Measurements from ENCODE around the gene ASTN1.

GRCh38 chr1:177145106-177146070 lies 19.1 kb downstream of the ASTN1 start:
- no peak for TF ChIP-seq CTCF (IDR thresholded peaks at IDR 0.05 in 2 of 3, conservative IDR thresholded peaks at IDR 0.05 in 1 of 3; ENCODE audit: borderline replicate concordance in 1 of 3, insufficient read depth in 1 of 3, low read depth in 2 of 3, low read length in 2 of 3)
- TF ChIP-seq POLR2A (IDR thresholded peaks at IDR 0.05; ENCODE audit: borderline replicate concordance, extremely low read depth, insufficient read depth, insufficient read length) = no peak
- TF ChIP-seq ZNF274 (IDR thresholded peaks at IDR 0.05; ENCODE audit: low read depth, low read length) = no peak
- TF ChIP-seq CEBPB (IDR thresholded peaks at IDR 0.05; ENCODE audit: low read depth) = no peak
- no peak for TF ChIP-seq POLR2AphosphoS5 (IDR thresholded peaks at IDR 0.05; ENCODE audit: low read depth, low read length)
- no peak for TF ChIP-seq EZH2 (IDR thresholded peaks at IDR 0.05)
- TF ChIP-seq EGR1 (IDR thresholded peaks at IDR 0.05; ENCODE audit: low read depth) = no peak
- no peak for TF ChIP-seq FOSL1 (IDR thresholded peaks at IDR 0.05; ENCODE audit: low read depth)

Data from HCT116 (cell line).